ENCODE results near the gene SPSB2. TPM values are rescaled to one million over a fixed set of nuclear protein-coding genes. Genes with fewer than 3 reads are reported as not detected.
"Not testable (repeated sequence)": the region's sequence is repeated elsewhere in the genome, so short reads cannot be mapped to it uniquely, and the experiment has no call there.

SPSB2 gene
- total RNA-seq, 1 donor, result 8.0 TPM

GRCh38 chr12:6909421-6910145 is 36.5 kb upstream of the SPSB2 start:
- H3K4me3 ChIP-seq (ENCODE audit: low read depth, low read length), result no peak overlapping the region
- no peak for TF ChIP-seq CTCF (IDR thresholded peaks at IDR 0.05; ENCODE audit: insufficient read depth, low read length)

GRCh38 chr12:6908141-6908540 is 35.0 kb upstream of the SPSB2 start:
- not testable (repeated sequence) for H3K4me3 ChIP-seq (ENCODE audit: low read depth, low read length); DNase-seq (ENCODE audit: low read depth)

More at GRCh38 chr12:6909421-6910145, 36.5 kb upstream of the SPSB2 start:
- no peak for DNase-seq (ENCODE audit: low read depth)

GRCh38 chr12:6905414-6906040 is 32.4 kb upstream of the SPSB2 start:
- H3K4me3 ChIP-seq (ENCODE audit: low read depth, low read length), result peak overlapping the region; percentile 76
- TF ChIP-seq CTCF (IDR thresholded peaks at IDR 0.05; ENCODE audit: insufficient read depth, low read length), result no peak
- DNase-seq (ENCODE audit: low read depth), result no peak

GRCh38 chr12:6904280-6905276 is 31.5 kb upstream of the SPSB2 start, which contains the start of gene LRRC23:
TSS of gene LRRC23 (plus strand) at chr12:6904822. CDS start at chr12:6905634, 812 bp downstream.
- peak within 1 kb of the TSS; percentile 76 for H3K4me3 ChIP-seq (ENCODE audit: low read depth, low read length)
- peak; percentile 93 for DNase-seq (ENCODE audit: low read depth)
- no peak for TF ChIP-seq CTCF (IDR thresholded peaks at IDR 0.05; ENCODE audit: insufficient read depth, low read length)

DNA sequence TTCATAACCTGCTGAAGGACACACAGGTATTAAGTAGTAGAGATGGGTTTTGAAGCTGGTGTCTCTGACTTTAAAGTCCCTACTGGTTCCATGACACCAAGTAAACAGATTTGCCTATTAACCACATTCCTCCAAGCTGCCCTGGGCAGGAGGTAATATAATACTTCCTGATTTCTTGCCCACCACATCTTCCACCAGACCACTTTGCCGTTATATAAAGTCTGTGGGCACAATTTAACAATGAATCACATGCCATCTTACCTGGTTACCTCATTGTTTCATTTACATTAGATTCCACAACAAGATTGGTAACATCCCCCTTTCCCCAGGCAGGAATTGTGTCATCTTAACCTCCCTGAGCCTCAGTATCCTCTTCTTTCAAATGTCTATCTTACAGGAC is 30.6 kb upstream of the SPSB2 start:
- no peak for DNase-seq (ENCODE audit: low read depth)
- no peak overlapping the region for H3K4me3 ChIP-seq (ENCODE audit: low read depth, low read length)
- no peak for TF ChIP-seq CTCF (IDR thresholded peaks at IDR 0.05; ENCODE audit: insufficient read depth, low read length)

DNA sequence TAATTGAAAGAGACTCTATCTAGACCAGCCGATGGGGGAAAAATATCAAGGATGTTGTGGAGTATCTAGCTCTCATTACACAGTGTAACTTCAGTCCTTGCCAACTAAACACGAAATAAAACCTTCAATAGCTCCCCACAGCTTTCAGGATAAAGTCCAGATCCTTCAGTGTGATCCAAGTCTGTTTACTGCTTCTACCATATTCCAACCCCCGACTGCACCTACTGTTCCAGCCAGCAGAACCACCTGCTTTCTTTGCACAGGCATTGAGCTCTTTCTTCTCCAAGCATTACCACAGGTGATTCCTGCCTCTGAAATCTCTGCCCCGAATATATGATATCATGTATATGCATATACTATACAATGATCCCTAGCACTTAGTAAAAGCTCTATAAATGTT is 29.3 kb upstream of the SPSB2 start:
- TF ChIP-seq CTCF (IDR thresholded peaks at IDR 0.05; ENCODE audit: insufficient read depth, low read length), result no peak
- no peak overlapping the region for H3K4me3 ChIP-seq (ENCODE audit: low read depth, low read length)
- DNase-seq (ENCODE audit: low read depth), result no peak
